ENCODE data around the gene KLC4.
"Not testable (repeated sequence)": the region's sequence is repeated elsewhere in the genome, so short reads cannot be mapped to it uniquely, and the experiment has no call there.

The KLC4 gene

DNA sequence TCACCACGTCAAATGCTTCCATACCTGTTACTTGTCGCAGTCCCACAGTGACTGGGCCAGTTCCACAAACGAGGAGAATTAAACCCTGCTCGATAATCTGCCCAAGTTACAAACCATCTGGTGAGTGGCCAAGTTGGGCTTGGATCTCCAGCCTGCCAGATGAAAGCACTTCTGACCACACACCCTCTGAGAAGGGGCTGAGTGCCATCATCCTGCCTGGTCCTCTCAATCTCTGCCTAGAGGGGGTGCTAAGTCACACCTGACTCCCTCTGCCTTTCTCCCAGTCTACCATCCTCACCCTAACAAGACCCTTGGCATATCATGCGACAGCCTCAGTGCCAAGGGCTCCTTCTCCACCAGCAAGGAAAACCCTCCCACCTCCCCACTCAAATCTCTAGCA, 22.2 kb upstream of the KLC4 start:
- no peak for DNase-seq

DNA sequence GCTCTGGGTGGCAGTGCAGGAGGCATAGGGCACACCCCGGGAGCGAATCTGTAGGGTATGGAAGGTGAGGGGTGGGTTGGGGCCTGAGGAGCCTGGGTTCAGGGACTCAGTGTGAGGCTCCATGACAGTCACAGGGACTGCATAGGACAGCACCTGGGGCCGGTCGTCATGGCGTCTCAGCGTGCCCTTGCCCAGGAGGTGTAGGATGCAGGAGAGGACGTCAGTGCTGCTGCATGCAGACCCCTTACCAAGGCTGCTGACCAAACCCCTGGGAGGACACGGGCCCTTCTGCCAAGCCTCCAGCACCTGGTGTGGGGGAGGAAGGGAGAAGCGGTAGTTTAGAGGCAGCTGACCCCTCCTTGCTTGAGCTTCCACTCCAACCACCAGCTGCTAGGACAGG, 21.7 kb upstream of the KLC4 start:
- no peak for DNase-seq

DNA sequence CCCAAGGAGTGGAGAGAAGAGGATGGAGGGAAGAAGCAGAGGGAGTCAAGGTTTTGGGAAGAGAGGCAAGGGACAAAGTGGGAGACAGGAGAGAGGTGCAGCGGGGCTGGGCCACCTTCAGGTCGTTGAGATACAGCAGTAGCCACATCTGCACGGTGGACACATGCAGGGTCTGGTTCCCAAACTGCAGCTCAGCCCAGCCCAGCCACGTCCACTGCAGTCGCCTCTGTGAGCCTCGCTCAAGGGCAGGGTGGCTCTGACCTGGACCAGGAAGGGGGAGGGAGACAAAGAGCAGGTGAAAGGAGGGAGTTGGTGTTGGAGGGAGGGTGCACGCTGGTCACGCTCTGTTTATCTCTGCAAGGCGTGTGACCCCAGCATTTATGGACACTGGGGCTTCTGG, 20.7 kb upstream of the KLC4 start:
- no peak for DNase-seq

DNA sequence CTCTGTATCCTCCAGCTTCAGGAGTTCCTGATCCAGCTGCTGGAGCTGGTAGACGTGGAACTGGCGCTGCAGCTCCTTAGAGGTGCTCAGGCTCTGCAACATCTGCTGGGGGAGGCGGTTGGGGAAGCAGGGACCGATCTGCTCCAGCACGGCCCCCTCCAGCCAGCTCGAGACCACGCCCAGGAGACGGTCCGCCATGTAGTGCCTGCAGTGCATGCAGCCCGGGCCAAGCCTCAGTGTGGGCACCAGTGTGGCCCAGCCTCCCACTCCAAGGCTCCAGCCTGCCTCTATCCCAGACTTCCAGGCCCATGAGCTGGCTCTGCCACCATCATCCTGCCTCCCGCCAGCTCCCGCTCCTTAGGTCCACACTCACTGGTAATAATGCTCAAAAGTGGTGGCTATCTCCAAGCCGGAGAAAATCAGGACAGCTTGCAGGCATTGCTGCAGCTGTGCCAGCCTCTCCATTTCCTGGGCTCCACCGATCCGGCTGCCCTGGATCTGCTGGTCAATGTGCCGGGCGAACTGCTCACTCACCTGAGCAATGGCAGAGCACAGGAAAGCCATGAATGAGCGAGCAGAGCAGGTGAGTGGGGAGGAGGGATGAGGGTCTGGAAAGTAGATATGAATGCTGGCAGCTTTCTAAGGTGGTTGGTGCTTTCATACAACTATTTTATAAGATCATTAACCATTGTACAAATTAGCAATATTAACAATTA, 18.7 kb upstream of the KLC4 start:
- no peak for DNase-seq

DNA sequence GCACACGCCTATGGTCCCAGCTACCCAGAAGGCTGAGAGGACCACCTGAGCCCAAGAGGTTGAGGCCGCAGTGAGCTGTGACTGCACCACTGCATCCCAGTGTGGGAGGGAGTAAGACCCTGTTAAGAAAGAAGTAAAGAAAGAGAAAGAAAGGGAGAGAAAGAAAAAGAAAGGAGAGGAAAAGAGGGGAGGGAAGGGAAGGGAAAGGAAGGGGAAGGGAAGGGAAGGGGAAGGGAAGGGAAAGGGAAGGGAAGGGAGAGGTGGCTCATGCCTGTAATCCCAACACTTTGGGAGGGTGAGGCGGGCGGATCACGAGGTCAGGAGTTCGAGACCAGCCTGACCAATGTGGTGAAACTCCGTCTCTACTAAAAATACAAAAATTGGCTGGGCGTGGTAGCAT, 18.0 kb upstream of the KLC4 start:
- not testable (repeated sequence) for DNase-seq

DNA sequence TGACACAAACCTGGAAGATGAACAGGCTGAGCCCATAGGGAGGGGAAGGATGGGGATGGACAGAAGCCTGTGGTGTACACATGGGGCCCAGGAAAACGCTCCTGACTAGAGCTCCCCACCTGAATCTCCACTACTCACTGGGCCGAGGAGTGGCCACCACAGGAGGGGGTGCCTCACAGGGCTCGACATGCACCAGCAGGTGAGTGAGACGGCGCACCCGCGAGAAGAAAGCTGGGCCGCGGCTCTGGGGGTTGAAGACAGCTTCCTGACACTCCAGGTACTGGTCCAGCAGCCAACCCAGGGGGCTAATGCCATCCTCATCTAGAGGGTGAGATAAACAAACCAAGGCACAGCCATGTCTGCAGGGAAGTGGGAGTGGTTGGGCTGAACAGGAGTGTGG, 16.1 kb upstream of the KLC4 start:
- DNase-seq, result no peak

DNA sequence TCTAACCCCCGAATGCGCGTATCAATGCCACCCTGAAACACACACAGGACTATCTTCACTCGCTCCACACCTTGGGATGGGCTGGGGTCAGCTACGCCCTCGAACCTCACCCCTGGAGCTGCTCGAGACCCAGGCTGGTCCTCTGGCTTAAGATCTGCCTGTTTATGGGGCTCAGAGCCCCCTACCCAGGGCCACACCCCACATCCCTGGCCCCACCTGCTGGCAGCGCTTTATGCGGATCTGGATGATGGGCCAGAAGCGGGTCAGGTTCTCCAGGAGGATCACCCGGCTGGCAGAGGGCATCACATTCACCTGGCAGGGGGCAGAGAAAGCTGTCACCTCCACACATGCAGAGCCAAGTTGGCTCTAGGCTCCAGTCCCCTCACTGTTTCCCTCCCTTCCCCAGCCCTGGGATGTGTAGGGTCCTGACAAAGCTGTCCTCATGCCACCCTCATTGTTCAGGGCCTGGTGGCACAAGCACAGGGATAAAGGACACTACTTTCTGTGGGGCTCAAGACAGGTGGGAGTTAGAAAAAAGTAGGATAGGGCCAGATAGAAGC, 14.0 kb upstream of the KLC4 start:
- no peak for DNase-seq

DNA sequence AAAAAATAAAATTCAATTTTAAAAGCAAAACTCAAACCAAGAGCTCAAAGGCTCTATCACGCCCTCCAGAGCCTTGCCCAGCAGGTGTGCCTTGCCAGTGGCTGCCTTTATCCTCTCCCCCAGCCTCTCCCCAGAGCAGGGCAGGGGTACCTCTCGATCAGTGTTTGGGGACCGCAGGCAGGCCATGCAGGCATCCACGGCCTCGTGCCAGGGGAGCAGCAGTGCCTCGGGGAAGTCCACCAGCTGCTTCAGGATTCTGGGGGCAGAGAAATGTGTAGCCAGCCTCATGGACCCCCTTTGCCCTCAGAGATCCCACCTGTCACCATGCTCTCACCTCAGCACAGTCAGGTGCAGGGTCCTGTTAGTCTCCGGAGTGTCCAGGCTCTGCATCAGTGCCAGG, 11.4 kb upstream of the KLC4 start:
- no peak for DNase-seq

DNA sequence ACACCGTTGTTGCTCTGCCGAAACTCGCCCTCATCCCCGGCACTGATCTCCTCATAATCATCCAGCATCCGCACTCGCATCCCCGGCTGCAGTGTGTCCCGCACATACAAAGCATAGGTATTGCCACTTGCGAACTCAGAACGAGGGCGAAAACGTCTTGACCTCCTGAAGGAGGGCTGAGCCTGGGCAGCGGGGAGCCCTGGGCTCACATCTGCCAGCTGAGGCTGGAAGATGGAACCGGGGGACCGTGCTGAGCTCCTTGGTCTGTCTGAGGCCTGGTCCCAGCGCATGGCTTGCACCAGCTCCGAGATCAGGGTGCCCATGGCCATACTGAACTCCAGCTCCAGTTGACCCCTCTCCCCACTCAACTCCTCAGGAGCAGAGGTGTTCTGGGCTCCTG, 8.4 kb upstream of the KLC4 start:
- DNase-seq, result no peak

DNA sequence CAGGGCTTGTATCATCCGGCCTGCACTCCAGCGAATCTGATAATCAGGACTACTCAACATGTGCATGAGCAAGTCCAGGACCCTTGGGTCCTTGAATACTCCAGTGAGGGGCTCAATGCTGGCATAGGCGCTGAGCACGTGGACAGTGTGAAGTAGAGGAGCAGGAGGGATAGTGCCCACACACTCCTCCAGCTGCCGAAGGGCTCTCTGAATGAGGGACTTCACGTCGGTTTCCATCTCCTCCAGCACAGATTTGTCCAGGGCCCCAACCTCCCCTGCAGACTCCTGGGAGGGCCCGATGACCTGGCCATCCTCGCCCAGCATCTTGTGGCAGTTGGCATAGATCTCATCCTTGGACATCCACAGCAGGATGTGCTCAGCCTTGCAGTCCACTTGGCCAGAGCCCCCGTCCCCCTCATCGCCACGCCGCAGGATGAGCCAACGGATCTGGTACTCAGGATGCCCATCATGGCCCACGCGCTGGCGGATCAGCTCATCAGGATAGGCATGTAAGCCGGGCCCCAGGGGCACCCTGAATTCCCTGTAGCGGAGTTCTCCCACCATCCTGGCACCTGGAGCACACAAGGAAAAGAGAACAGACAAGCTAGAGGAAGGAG, 7.1 kb upstream of the KLC4 start:
- no peak for DNase-seq

DNA sequence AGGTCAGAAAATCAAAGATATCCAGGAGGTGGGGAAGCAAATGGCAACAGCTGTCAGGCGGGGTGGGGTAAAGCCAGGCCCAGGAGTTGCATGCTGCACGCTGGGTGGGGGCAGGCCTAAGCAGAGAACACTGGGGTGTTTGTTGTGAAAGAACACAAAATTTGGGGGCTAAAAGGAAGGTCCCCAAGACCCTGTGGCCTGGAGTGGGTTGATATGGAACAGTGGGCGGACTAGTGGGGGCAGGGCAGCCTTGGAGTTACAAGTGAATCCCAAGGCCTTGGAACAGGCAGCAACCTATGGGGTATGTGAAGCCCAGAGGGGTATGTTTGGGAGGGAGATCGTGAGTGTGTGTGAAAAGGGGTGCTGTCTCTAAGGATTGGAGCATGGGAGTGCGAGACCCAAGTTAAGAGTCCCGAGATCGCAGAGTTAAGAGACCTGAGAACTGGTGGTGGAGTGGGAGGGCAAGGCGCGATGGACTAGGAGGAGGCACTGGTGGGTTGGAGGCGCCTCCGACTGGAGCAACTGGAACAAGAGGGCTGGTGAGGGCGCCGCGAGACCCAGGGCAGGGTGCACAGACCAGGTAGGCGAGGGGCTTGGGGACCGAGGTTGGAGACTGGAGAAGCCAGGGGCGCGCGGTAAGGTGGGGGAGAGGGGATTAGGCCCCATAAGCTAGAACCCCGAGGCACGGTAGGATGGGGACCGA, 6.4 kb upstream of the KLC4 start:
- peak; percentile 66 for DNase-seq

DNA sequence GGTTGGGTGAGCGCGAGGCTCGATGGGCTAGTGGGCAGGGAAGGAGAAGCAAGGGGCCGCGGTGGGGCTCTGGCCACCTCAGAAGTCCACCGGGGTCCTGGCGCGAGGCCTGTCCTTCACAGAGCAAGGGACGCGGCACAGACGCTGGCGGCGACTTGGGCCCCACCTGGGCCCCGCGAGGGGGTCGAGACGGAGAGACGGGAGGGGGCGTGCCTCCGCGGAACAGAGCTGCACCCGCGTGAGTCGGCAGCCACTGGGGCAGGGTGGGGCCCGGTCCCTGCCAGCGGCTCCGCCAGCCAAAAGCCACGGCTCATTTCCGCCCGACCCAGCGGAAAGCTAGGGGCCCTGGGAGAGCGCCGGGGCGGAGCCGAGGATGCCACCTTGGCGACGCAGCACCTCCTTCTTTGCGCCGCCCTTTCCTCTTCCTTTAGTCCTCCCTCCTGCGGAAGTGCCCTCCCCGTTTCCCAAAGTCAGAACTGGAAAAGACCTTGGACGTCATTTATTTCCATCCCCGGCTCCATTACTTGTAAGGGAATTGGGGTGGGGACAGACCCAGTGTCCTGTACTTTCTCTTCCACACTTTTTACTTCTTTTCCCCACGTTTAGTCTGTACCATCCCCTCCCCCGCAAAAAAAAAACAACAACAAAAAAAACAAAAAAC, 5.8 kb upstream of the KLC4 start, which contains the start of gene CUL7:
CUL7 (minus strand) TSS at position 307 of the 661 bp plus-strand sequence. CDS start 1,063 bp downstream, outside the sequence.
- DNase-seq, result peak; percentile 98

DNA sequence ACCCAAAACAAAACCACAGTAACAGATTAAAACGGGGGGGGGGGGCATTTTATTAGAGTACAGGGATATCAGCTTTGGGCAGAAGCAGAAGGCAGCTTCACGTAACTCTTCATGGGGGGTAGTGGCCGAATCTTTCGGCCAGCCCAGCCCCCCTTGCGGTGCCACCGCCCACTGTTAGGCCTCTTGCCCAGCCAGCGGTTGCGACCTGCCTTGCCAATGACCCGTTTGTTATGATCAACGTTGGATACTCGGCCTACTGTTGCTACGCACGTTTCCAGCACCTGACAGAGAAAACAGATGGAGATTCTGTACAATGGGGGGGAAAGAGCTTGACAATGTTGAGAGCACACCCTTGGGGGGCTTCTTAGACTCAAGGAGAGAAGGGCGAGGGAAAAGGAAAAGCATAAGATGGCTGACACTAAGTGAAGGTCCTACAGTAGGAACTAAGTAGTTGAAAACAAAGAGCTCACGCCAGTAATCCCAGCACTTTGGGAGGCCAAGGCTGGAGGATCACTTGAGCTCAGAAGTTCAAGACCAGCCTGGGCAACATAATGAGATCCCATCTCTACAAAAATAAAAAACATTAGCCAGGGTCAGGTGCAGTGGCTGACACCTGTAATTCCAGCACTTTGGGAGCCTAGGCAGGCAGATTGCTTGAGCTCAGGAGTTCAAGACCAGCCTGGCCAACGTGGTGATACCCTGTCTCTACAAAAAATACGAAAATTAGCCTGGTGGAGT, 5.1 kb upstream of the KLC4 start:
- no peak for DNase-seq

DNA sequence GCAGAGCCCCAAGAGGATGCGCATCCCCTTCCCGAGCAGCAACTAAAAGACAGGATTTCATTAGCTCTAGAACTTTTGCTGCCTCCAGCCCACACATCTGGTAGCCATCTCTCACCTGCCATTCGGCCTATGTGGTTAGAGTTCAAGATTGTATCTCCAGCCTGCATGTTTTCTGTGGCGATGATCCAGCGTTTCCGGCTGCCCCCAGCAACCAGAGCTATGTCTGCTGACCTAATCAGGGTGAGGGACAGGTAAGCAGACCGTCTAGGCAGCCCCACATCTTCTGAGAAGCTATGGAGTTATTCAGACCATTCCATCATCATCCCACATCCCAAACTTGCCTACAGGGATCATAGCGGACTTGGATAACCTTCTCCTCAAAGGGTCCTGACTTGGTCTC, 3.5 kb upstream of the KLC4 start:
- no peak for DNase-seq

DNA sequence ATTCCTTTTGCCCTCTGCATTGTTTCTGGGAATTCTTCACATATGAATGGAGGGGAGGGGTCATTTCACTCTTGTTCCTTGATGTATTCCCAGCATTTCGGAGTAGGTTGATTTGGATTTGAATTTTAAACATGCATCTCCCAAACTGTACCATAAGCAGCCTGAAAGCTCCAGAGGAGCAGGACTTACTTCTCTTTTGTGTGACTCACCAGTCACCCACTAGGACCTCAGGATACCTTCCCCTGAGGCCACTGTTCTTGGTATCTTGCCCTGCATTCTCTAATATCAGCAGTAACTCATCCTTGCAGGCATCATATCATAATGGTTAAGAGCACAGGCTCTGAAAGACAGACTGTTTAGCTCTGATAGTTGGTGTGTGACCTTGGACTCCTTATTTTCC, 900 bp upstream of the KLC4 start:
- peak; percentile 55 for DNase-seq

DNA sequence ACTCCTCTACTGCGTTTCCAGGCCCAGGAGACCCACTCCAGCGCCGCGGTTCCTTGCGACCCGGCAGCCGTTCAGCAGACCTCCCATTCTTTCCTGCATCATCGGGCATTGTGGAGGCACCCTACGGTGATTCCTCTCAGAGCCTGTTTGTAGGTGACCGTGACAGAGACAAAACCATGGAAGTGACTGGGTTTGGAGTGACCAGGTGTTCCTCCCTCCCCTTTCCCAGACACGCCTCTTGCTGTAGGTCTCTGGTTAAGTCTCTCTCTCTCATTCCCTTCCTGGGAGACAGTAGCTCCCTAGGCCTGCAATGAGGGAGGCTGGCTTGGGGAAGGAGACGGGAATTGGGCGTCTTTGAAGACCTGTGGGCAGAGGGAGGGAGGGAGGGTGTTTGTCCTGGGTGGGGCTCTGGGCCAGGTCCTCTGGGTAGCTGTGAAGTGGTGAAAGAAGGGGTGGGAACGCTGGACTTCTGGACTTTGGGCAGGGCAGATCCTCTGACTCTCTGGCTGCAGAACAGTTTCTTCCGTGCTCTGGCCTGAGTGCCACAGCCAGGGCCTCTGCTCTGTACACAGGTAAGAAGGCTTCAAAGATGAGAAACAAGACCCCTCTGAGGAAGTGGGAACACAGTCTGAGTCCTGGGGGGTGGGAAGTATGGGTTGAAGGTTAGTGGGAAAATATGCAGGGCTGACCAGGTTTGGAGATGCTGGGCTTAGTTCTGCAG, 763 bp downstream of the KLC4 start:
- DNase-seq, result peak; percentile 17

DNA sequence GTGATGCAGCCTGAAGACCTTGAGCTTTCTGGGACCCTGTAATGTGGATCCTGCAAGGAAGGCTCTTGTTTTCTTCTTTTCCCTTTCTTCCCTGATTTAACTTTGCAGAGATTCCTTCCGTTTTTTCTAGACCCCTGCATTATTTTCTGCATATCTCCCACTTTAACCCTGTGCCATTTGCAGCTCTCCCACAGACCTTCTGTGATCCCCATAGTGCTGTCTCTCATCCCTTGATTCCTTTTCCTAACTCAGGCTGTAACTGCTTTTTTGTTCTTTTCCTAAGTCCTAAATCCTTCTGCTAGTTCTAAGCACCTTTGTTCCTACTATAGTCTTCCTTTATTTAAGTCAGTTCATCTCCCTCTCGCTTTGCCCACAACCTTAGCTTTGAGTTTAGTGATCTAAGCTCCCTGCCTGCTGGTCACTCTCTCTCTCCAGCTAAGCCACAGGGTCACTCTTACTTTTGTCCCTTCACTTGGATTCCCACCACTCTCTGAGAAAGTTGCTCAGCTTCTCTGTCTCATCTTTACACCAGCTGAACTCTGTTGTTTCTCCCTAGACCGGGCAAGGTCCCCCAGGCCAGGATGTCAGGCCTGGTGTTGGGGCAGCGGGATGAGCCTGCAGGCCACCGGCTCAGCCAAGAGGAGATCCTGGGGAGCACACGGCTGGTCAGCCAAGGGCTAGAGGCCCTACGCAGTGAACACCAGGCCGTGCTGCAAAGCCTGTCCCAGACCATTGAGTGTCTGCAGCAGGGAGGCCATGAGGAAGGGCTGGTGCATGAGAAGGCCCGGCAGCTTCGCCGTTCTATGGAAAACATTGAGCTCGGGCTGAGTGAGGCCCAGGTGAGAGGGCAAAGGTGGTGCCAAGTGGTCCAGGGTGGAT, 1.6 kb downstream of the KLC4 start:
- DNase-seq, result no peak

DNA sequence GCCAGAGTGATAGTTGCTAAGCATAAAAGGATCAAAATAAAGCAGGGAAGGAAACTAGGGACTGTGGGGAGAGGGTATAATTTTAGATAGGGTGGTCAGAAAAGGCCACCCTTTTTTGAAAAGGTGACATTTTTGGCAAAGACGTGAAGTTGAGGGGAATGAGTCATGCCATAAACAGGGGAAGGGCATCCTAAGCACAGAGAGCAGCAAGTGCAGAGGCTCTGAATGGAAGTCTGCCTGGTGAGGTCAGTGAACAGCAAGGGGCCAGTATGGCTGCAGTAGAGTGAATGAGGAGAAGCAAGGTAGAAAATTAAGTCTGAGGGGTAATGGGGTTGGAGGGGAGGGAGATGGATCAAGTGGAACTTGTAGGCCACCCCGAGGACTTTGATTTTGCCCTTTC, 2.4 kb downstream of the KLC4 start:
- DNase-seq, result no peak

DNA sequence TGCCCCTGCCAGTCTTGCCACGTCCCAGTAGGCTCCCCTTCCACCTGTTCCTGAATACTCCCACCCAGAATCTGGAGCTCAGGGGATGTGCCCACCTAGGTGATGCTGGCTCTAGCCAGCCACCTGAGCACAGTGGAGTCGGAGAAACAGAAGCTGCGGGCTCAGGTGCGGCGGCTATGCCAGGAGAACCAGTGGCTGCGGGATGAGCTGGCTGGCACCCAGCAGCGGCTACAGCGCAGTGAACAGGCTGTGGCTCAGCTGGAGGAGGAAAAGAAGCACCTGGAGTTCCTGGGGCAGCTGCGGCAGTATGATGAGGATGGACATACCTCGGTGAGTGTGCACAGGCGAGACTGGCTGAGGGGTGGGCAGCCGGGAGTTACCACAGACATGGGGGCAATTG, 3.4 kb downstream of the KLC4 start:
- DNase-seq, result no peak

DNA sequence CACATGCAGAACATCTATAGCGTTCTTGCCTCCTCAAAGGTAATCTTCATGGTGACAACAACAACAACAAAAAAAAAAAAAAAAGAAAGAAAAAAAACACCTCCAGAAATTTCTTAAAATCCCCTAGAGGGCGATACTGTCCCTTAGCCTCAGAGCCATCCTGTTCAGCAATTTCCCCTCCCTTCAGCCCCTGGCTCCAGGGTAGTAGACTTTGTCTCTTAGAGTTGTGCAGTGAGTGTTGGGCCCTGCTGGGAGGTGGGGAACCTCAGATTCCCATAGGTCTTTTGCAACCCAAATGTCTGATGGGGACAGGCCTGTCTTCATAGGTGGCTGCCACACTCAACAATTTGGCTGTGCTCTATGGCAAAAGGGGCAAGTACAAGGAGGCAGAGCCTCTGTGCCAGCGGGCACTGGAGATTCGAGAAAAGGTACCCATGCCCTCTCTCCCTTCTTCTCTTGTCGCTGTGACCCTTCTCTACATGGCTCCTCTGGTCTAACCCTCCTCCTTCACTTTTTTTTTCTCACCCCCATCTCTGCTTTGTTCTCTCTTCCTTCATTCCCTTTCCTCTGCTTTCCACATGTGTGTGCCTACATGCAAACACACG, 10.7 kb downstream of the KLC4 start:
- DNase-seq, result peak; percentile 80
